GM21723 (cell line): ENCODE data around the gene TRIM47.
"Not testable (repeated sequence)": the region's sequence is repeated elsewhere in the genome, so short reads cannot be mapped to it uniquely, and the experiment has no call there.

Experiments used
- ATAC-seq: cut with Tn5 transposase; IDR thresholded peaks from one replicate; pipeline ENCODE4 v1.9.1; 2021; ENCODE audit warnings: mild to moderate bottlenecking, moderate library complexity; ENCODE audit not compliant: unreplicated experiment

The TRIM47 gene

GRCh38 chr17:75872434-75873351 is 5.7 kb downstream of the TRIM47 start:
- ATAC-seq = no peak

GRCh38 chr17:75870228-75870627 is 8.2 kb downstream of the TRIM47 start:
- not testable (repeated sequence) for ATAC-seq

GRCh38 chr17:75869282-75870141 is 8.9 kb downstream of the TRIM47 start:
- ATAC-seq = no peak

GRCh38 chr17:75868730-75869281 is 9.6 kb downstream of the TRIM47 start:
- ATAC-seq = not testable (repeated sequence)

DNA sequence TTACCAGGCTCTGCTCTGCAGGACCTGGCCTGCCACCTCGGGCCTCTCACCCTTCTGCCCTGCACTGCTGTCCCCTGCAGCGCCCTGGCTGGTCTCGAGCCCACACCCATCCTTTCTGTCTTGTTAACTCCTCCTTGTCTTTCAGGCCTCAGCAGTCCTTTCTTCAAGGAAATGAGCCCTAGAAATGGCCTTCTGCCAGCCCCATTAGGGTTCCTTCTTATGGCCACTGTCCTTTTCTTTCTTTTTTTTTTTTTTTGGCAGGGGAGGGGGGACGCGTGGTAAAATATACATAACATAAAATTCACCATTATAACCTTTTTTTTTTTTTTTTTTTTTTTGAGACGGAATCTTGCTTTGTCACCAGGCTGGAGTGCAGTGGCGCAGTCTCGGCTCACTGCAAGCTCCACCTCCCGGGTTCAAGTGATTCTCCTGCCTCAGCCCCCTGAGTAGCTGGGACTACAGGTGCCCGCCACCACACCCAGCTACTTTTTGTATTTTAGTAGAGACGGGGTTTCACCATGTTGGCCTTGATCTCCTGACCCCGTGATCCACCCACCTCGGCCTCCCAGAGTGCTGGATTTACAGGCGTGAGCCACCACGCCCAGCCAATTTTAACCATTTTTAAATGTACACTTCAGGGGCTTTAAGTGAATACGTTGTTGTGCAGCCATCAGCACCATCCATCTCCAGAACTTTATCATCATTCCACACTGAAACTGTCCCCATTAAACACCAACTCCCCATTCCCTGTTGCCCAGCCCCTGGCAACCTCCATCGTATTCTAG is 12.8 kb downstream of the TRIM47 start:
- ATAC-seq = not testable (repeated sequence)

- peak; percentile 26 for ATAC-seq
These were observed 13.5 kb downstream of the TRIM47 start for GRCh38 chr17:75864887-75865286.

- ATAC-seq = peak; percentile 79
These were observed 13.9 kb downstream of the TRIM47 start for GRCh38 chr17:75864448-75864871.

- no peak for ATAC-seq
These were observed 16.5 kb downstream of the TRIM47 start for GRCh38 chr17:75861927-75862317.

DNA sequence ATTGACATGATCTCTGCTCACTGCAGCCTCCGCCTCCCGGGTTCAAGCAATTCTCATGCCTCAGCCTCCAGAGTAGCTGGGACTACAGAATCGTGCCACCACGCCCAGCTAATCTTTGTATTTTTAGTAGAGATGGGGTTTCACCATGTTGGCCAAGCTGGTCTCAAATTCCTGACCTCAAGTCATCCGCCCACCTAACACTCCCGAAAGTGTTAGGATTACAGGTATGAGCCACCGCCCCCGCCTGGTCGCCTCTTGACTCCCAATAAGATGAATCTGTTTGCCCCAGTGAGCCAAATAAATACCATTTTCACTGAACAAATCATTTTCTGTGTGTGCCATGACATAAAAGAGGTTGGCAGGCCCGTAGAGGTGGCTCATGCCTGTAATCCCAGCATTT is 19.0 kb downstream of the TRIM47 start:
- ATAC-seq = not testable (repeated sequence)

DNA sequence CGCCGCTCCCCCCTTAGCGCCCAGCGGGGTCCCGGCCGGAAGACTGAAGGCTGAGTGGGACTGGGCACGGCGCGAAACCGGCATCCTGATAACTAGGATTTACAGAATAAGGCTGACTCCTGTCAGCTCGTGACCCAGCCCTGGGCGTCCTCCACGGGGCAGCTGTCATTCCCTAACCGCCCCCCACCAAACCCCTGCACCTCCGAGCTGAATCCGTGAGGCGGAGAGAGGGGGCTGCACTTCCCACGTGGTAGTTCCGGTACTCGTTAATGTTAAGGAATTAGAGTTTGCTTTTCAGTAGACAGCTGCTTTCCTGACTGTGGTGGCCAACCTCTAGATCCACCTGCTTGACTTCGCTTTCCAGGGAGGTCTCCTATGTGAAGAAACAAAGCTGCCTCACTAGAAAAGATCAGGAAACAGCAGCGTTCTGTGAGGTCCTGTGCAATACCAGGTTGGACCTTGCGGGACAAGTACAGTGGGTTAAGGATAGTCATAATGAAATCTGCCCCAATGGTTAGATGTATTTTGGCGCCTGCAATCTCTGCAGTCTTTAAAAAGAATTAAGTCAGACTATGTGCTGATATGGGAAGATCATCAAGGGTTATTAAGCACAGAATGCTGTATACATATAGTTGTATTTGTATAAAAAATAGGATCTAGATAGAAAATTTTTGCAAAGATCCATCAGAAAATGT is 22.2 kb downstream of the TRIM47 start:
- ATAC-seq = peak; percentile 37

- ATAC-seq = peak; percentile 86
These were observed 22.9 kb downstream of the TRIM47 start, which contains the start of gene WBP2 for GRCh38 chr17:75855310-75856061. Gene WBP2 (minus strand): TSS chr17:75855335. CDS start chr17:75855297, 38 bp downstream.

- ATAC-seq = no peak
These were observed 23.5 kb downstream of the TRIM47 start for GRCh38 chr17:75854881-75855309.

- ATAC-seq = no peak
These were observed 24.2 kb downstream of the TRIM47 start for GRCh38 chr17:75854101-75854748.

DNA sequence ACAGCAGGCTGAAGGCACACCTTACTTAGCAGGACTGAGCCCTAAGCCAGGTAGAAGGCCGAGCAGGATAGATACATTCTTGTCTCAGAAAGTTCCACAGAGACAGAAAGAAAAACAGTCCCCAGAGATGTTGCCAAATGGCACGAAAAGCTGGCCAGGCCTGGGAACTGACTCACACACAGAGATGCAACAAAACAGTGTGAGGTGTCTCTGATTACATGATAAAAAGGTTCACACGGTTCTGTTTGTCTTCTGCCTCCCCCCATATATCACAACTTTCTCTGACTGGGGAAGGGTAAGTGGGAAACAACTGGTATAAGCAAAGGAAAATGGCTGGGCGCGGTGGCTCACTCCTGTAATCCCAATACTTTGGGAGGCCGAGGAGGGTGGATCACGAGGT is 24.9 kb downstream of the TRIM47 start:
- ATAC-seq = no peak

GRCh38 chr17:75851693-75851991 is 26.7 kb downstream of the TRIM47 start:
- ATAC-seq = not testable (repeated sequence)

GRCh38 chr17:75850928-75851692 is 27.3 kb downstream of the TRIM47 start:
- no peak for ATAC-seq

DNA sequence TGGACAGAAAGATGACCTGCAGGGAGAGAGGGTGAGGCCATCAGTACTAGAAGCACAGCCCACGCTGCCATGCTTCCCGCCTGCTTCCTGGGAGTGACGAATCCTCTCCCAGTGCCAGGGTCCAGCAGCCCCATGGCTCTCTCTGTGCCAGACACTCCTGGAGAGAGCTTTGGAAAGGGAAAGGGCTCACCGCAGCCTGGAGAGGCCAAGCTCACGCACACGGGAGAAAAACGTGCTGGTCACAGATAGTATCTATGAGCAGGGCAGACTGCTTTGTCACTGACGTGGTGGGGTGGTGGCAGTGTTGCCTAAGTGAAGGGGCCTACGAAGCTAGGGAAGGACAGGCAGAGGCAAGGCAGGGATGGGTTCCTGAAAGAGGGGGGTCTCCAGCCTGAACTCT is 28.7 kb downstream of the TRIM47 start:
- no peak for ATAC-seq

GRCh38 chr17:75849279-75849646 is 29.1 kb downstream of the TRIM47 start:
- no peak for ATAC-seq
